HG03025 (cell line): ENCODE measurements around the gene NDFIP2.

Experiments
- ATAC-seq: cut with Tn5 transposase; IDR thresholded peaks from one replicate; pipeline ENCODE4 v1.9.1; 2021; ENCODE audit warnings: mild to moderate bottlenecking, moderate library complexity; ENCODE audit not compliant: unreplicated experiment, low FRiP score

Gene NDFIP2

DNA sequence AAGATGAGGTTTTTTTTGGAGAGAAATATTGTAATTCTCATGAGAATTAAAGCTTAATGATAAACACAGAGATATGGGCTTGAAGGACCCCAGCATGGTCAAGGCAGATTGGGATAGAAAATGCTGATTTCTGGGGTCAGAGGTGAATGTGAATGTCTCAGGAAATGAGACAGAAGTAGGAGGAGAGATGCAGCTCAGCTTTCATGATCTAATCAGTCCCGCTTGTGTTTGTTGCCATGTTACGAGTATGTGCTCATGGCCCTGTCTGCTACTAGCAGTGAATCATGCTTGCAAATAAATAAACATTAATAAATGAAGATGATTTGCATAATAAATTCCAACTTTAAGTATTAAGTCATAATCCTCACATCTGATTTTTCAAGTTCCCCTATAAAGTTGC lies 23.0 kb upstream of the NDFIP2 start:
- no peak for ATAC-seq

- ATAC-seq = no peak
Observed at GRCh38 chr13:79458436-79458835, 22.5 kb upstream of the NDFIP2 start.

DNA sequence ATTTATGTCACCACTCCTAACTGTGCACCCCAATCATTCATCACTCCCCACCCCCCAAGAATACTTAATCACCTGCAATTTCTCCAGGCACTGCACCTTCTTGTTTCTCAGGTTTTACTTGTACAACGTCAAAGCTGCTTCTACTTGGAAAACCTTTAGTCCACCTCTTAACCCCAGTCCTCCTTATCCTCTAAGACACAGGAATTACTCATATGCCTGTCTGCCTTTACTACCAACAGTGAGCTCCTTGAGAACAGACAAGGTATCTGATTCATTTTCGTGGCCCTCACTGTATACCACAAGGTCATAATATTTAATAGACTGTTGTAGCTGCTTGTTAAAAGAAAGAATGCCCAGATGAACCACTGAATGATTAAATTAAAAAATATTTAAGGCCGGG lies 21.0 kb upstream of the NDFIP2 start:
- ATAC-seq = no peak

DNA sequence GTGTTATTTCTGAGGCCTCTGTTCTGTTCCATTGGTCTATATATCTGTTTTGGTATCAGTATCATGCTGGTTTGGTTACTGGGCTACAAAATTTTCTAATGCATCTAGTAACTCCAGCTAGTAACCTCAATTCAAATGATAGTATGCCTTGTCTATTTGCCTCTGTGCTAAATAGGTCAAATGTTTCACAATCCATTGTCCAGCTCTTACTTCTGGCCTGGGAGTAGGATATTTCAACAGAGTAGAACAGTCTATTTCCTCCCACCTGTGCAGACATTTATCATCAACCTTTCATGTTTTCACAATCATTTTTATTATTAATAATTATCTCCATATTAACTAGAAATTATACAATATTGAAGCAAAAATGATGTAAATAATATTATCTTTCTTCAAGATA lies 18.1 kb upstream of the NDFIP2 start:
- no peak for ATAC-seq

GRCh38 chr13:79463604-79464003 lies 17.4 kb upstream of the NDFIP2 start:
- ATAC-seq = no peak

GRCh38 chr13:79466872-79467271 lies 14.1 kb upstream of the NDFIP2 start:
- ATAC-seq = no peak

- ATAC-seq = no peak
Observed at GRCh38 chr13:79468402-79468801, 12.6 kb upstream of the NDFIP2 start.

- ATAC-seq = peak; percentile 69
Observed at GRCh38 chr13:79468819-79469218, 12.1 kb upstream of the NDFIP2 start.

DNA sequence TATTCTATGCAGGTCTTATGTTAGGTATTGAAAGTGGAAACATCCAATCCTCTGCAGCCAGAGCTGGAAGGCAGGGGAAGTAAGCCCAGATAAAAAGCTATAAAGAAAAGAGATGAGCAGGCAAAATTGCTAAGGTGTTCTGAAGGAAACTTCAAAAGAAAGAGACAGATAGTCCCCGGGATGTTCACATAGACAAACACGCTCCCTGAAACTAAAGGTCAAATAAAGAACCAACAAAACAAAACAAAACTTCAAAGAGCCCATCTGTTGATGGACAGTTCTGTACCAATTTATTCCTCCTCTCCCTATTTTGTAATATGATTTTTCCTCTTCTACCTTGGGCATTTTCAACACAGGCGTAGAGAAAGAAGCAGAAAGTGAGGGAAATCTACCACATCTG lies 11.3 kb upstream of the NDFIP2 start:
- ATAC-seq = no peak

- no peak for ATAC-seq
Observed at GRCh38 chr13:79470666-79471065, 10.3 kb upstream of the NDFIP2 start.

DNA sequence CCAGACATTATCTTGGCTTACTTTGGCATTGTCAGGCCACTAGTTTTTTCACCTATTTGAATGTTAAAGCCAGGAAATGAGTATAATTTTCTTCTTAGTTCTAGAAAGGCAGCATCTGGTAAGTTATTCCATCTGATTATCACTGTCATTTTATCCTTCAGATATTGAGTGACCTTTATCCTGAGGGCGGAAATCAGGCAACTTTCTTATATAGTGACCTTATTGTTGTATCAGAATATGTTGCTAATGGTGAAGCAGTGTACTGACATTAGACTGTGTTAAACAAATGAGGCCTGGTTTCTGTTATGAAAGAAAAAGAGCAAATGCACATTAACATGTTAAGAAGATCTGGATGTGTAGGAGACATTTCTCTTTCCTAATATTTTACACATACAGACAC lies 5.4 kb upstream of the NDFIP2 start:
- ATAC-seq = no peak

DNA sequence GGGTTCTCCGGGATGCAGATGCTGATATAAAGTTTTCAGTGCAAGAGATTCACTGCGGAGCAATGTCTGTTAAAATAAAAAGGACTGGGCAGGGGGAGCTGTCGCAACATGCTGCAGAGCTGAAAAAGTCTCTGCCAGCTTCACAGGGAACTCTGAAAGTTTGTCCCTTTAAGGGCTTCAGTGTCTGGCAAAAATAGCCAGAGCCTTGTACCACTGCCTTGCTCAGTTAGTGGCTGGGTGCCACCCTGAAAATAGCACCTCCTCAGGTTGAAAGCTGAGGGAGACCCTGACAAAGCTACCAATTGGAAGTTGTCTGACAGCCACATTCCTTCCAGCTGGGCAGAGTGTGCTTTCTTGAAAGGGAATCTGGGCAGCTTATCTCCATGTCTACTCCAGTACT lies 3.0 kb upstream of the NDFIP2 start:
- no peak for ATAC-seq

DNA sequence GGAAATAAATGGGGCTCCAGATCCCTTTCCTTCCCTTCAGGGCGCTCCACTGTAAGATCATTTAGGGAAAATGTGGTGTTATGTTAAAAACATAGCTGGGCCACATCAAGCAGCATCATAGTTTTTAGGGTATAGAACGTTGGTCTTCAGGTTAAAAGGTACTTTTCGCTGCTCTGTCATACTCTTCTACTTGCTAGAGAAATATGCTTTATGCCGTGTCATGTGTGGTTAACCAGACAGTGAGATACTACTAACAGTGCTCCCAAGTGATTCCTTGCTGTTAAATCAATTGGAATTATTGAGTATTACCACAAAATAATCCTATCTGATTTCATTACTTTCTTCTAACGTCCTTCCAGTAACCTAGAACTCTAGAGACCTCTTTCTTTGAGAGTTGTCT lies 1.1 kb upstream of the NDFIP2 start:
- ATAC-seq = no peak

- peak; percentile 44 for ATAC-seq
Observed at GRCh38 chr13:79481685-79482052, 714 bp downstream of the NDFIP2 start.

DNA sequence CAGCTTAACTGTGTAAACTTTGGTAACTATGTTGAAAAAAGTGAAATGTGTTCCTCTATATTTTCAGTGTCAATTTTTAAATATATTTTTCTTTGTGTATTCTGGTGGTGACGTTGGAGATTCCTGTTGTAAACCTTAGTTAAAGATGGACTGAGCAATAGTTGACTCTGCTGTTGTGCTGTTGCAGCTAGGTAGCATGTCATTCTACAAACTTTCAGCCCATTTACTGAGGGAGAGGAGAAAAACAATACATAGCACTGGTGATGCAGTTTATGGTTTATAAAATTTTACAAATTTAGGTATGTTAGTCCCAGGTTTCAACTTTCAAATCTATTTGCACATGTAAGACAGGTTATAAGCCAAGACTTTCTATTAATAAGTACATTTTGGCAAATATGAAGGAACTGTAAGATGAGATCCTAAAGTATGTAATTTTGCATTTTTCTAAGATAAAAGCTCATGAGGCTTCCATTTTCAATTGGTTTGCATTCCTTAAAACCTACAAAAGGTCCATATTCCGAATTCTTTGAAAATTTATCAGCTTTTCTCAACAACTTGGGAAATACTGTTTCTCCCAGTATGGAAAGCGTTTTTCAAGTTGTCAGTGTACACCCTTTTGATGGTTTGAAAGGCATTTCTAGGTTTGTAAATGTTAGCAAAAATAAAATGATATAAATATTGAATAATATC lies 1.5 kb downstream of the NDFIP2 start:
- no peak for ATAC-seq

DNA sequence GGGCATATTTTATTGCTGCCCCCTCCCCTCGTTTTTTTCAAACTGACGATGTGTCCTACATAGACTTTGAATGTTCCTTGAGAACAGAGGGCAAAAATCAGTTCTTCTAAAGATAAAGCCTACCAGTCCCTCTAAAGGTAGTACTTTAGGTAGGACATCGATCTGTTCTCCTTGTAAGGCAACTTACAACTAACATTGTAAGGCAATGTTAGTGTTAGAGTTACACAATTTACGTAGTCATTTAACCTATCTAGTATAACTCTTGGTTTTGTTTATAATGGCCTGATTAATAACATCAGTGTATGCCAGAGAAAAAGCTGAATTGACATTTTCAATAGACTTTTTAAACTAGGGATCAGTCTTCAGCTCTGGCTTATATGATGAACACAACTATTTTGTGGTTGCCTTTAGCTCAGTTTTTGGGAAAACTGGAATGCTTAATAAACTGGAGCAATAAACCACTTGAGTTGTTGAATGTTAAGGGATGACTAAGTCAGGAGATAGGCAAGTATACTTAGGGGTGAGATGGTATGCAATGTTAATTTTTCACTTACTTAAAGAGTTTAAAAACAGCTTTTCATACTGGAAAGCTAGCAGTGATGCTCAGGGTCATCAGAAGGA lies 2.2 kb downstream of the NDFIP2 start:
- ATAC-seq = no peak

DNA sequence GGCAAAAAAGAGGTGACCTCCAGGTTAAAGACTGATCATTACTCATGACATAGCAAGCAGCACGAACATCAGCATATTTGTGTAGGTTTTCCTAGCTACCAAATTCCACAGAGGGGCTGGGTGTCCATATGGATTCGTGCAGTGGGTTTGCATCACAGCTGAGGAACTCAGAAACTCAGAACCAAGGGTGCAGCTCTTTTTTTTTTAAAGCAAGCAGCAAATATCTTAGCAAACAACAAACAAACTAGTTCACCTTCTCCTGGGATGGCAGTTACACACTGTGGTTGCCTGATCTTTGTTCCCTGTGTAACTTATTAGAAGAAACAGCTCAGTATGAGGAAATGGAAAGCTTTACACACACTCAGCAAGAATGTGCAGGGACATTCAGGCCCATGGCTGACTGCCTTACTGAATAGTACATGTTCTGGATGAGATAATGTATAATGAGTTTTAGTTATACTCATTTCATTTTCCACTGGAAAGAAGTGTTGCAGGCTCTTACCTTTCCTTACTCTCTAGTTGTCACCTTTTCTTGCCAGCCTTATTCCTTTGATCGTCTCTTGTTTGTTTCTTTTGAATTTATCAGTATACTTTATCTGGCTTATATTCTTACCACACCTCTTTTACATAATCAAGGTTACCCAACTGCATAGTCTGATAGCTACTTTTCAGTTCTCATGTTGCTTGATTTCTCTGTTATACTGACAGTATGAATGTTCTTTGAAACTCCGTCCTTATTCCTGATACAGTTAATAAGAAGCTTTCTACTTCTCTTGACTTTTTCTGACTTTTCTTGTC lies 4.3 kb downstream of the NDFIP2 start:
- no peak for ATAC-seq

DNA sequence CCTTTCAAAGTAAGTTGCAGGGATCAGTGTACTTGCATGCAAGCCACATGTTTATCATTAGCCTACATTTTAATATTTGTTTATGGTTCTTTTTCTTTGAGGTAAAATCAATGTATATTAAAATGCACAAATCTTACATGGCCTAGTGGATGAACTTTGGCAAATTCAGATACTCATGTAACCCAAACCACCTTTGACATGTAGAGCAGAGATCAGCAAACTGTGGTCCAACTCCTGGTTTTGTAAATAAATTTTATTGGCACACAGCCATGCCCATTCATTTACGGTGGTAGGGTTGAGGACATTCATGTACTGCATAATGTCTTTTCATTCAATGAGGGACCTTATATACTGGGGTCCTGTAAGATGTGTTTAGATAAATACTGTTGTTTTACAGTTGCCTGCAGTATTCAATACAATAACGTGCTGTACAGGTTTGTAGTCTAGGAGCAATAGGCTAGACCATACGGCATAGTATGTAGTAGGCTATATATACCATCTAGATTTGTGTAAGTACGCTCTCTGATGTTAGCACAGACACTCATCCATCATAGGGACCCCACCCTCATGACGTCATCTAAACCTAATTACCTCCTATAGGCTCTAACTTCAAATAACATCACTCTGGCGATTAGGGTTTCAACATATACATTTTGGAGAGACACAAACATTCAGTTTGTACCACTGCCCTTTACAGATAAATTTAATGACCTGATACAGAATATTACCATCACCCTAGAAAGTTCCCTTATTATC lies 5.7 kb downstream of the NDFIP2 start:
- no peak for ATAC-seq

DNA sequence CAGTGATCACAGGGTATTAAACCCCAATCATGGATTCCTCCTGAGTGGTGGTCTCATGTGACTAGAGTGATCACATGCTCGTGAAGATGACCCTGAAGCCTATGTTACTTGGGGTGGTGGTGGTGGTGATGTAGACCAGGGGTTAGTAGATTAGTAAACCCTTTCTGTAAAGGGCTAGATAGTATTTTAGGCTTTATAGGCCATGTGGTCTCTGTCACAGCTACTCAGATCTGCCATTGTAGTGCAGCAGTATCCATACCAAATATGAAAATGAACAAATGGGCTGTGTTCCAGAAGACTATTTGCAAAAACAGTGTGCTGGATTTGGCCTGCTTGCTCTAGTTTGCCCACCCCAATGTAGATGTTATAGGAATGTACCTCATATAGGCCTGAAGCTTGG lies 9.4 kb downstream of the NDFIP2 start:
- no peak for ATAC-seq

- ATAC-seq = no peak
Observed at GRCh38 chr13:79490824-79491223, 9.9 kb downstream of the NDFIP2 start.

DNA sequence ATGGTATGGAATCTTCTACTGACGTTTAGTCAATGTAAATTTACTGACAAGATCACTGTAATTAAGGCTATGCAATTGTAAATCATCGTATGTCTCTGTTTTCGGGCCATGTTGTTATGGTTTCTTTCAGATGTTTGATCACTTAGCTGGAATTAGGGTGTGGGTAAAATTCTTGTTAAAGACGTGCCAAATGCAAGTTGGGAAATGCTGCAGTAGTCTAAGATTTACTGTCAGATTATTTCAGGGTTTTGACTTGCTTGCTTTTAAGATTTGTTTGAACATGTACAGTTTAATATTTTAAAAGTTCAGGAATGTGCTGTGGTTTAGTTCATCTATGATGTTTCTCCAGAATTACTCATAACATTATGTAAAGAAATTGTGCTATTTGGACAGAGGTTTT lies 10.8 kb downstream of the NDFIP2 start:
- no peak for ATAC-seq
